Hepatocyte (in vitro differentiated cells): ENCODE measurements around the gene ARSK. TPM values are rescaled to one million over a fixed set of nuclear protein-coding genes. Genes with fewer than 3 reads are reported as not detected.

Source experiments
- DNase-seq: peaks from one replicate; pipeline ENCODE4 v3.0.0-alpha.2; 2016; ENCODE audit warnings: low spot score
- H2AFZ ChIP-seq: fragments of 200-600 bp; sonication (generic); 2 replicates; pipeline ENCODE4 v1.6.0; 2016; ENCODE audit warnings: antibody characterized with exemption, mild to moderate bottlenecking
- H3K27ac ChIP-seq: fragments of 200-600 bp; sonication (generic); 2 replicates; pipeline ENCODE4 v1.5.1; 2016; ENCODE audit warnings: mild to moderate bottlenecking
- H3K27me3 ChIP-seq: fragments of 200-600 bp; sonication (generic); 2 replicates; pipeline ENCODE4 v1.6.1; 2016
- H3K36me3 ChIP-seq: fragments of 200-600 bp; sonication (generic); replicated peaks from 2 replicates; pipeline ENCODE4 v1.5.1; 2016; ENCODE audit warnings: low read depth; ENCODE audit not compliant: insufficient read depth
- H3K4me1 ChIP-seq: fragments of 200-600 bp; sonication (generic); 2 replicates; pipeline ENCODE4 v1.5.1; 2016; ENCODE audit warnings: mild to moderate bottlenecking, moderate library complexity; ENCODE audit not compliant: insufficient read depth
- H3K4me2 ChIP-seq: fragments of 200-600 bp; sonication (generic); 2 replicates; pipeline ENCODE4 v1.6.0; 2016
- H3K4me3 ChIP-seq: fragments of 200-600 bp; sonication (generic); 2 replicates; pipeline ENCODE4 v1.5.1; 2016; ENCODE audit warnings: mild to moderate bottlenecking
- H3K79me2 ChIP-seq: fragments of 200-600 bp; sonication (generic); 2 replicates; pipeline ENCODE4 v1.6.0; 2017; ENCODE audit warnings: mild to moderate bottlenecking
- H3K9me2 ChIP-seq: fragments of 200-600 bp; sonication (generic); replicated peaks from 2 replicates; pipeline ENCODE4 v1.6.0; 2017; ENCODE audit warnings: mild to moderate bottlenecking; ENCODE audit not compliant: insufficient read depth
- H3K9me3 ChIP-seq: fragments of 200-600 bp; sonication (generic); 2 replicates; pipeline ENCODE4 v1.5.1; 2016; ENCODE audit warnings: low read depth, mild to moderate bottlenecking
- H4K20me1 ChIP-seq: fragments of 200-600 bp; sonication (generic); 2 replicates; pipeline ENCODE4 v1.6.0; 2016; ENCODE audit warnings: mild to moderate bottlenecking; ENCODE audit not compliant: insufficient read depth, poor library complexity, severe bottlenecking
- EZH2 ChIP-seq: fragments of 200-600 bp; sonication (generic); IDR thresholded peaks from 2 replicates; pipeline ENCODE4 v1.6.1; 2016; ENCODE audit warnings: antibody characterized with exemption, mild to moderate bottlenecking, borderline replicate concordance
- EZH2phosphoT487 ChIP-seq: fragments of 200-600 bp; sonication (generic); IDR thresholded peaks from one replicate; pipeline ENCODE4 v1.6.1; 2018; ENCODE audit warnings: antibody characterized with exemption, mild to moderate bottlenecking, low read depth, moderate library complexity; ENCODE audit not compliant: unreplicated experiment, severe bottlenecking
- WGBS: methylation state at CpG from one replicate; pipeline ENCODE4 v1.1.6; 2016; ENCODE audit warnings: low lambda C conversion rate; ENCODE audit errors: missing lambda C conversion rate; 5-methylcytosine and 5-hydroxymethylcytosine counted together
- polyA plus RNA-seq: library from polyadenylated mRNA; unstranded; fragments of >200 nt; fragmentation: Nextera tagmentation; extraction: Ambion mirVana; gene quantifications from 2 replicates; pipeline ENCODE4 v1.2.1, GENCODE V29; 2016
- total RNA-seq: library from RNA; depleted of rRNA; stranded (reverse); fragments of >200 nt; gene quantifications from 2 replicates; pipeline ENCODE4 v1.2.3, GENCODE V29; 2014
- TF ChIP-seq, protein P1 (sequence below): fragments of 200-600 bp; sonication (generic); IDR thresholded peaks from 2 replicates; pipeline ENCODE4 v1.5.1; 2016; ENCODE audit warnings: antibody characterized with exemption, mild to moderate bottlenecking; ENCODE audit not compliant: poor library complexity

The ARSK gene, protein sequence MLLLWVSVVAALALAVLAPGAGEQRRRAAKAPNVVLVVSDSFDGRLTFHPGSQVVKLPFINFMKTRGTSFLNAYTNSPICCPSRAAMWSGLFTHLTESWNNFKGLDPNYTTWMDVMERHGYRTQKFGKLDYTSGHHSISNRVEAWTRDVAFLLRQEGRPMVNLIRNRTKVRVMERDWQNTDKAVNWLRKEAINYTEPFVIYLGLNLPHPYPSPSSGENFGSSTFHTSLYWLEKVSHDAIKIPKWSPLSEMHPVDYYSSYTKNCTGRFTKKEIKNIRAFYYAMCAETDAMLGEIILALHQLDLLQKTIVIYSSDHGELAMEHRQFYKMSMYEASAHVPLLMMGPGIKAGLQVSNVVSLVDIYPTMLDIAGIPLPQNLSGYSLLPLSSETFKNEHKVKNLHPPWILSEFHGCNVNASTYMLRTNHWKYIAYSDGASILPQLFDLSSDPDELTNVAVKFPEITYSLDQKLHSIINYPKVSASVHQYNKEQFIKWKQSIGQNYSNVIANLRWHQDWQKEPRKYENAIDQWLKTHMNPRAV
- total RNA-seq (15.0 and 15.1 TPM in 2 replicates), polyA plus RNA-seq (12.8 and 13.3 TPM in 2 replicates)

DNA sequence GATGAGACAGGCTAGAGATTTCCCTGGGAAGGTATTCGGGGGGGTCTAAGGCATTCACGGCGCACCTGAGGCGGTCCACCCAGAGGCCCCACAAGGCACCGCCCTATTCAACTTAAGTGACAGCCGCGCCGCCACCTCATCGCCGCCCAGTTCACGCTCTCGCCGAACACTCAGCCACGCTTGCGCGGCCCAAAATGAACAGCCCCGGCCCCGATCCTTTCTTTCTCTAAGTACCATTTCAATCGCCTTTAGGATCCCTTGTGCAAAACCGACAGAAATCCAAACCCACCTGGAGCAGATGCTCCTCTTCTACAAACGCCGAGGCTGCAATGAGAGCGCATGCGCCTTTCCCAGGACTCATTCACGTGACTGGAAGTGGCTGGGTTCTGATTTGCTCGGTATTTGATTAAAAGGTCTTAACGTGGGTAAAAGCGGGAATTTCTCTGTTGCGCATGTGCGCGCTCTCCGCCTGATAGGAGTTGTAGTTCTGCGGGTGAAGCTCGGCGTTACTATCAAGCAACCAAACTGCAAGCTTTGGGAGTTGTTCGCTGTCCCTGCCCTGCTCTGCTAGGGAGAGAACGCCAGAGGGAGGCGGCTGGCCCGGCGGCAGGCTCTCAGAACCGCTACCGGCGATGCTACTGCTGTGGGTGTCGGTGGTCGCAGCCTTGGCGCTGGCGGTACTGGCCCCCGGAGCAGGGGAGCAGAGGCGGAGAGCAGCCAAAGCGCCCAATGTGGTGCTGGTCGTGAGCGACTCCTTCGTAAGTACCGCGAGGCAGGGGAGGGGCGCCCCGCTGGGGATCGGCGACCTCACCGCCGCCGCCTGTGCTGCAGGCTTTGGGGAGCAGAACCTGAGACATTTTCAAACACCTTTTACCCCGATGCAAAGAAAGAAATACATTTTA lies at the start of gene ARSK, which contains the start of gene SKIC3:
Gene ARSK, plus strand, starts transcription at position 455 of the 902 bp plus-strand sequence. Its CDS starts 178 bp downstream, at position 633.
Gene SKIC3, minus strand, starts transcription at position 331 of the 902 bp plus-strand sequence. CDS start 7,827 bp downstream, outside the sequence.
- no peaks in the 10 kb centered on the region for H3K9me2 ChIP-seq
- peak within 1 kb of the TSS; percentile 89 for H3K4me2 ChIP-seq
- H3K27me3 ChIP-seq = no peaks in the 10 kb centered on the region
- WGBS = under 1% methylated on average over 63 of the region's 63 CpGs
- H3K4me3 ChIP-seq = peak within 1 kb of the TSS; percentile 56
- no peaks in the 10 kb centered on the region for H3K9me3 ChIP-seq
- TF ChIP-seq EZH2 (no peak), EZH2phosphoT487 (no peak)
- TF ChIP-seq, protein P1, sequence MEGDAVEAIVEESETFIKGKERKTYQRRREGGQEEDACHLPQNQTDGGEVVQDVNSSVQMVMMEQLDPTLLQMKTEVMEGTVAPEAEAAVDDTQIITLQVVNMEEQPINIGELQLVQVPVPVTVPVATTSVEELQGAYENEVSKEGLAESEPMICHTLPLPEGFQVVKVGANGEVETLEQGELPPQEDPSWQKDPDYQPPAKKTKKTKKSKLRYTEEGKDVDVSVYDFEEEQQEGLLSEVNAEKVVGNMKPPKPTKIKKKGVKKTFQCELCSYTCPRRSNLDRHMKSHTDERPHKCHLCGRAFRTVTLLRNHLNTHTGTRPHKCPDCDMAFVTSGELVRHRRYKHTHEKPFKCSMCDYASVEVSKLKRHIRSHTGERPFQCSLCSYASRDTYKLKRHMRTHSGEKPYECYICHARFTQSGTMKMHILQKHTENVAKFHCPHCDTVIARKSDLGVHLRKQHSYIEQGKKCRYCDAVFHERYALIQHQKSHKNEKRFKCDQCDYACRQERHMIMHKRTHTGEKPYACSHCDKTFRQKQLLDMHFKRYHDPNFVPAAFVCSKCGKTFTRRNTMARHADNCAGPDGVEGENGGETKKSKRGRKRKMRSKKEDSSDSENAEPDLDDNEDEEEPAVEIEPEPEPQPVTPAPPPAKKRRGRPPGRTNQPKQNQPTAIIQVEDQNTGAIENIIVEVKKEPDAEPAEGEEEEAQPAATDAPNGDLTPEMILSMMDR = peak; percentile 43
- peaks cover 69% of the 10 kb centered on the region for H3K79me2 ChIP-seq
- H3K4me1 ChIP-seq = peaks cover 7% of the 10 kb centered on the region
- H4K20me1 ChIP-seq = no peaks in the 10 kb centered on the region
- H3K36me3 ChIP-seq = no peaks in the 10 kb centered on the region
- peak within 1 kb of the TSS; percentile 86 for H2AFZ ChIP-seq
- peak; percentile 98 for DNase-seq
- H3K27ac ChIP-seq = peak within 1 kb of the TSS; percentile 78

DNA sequence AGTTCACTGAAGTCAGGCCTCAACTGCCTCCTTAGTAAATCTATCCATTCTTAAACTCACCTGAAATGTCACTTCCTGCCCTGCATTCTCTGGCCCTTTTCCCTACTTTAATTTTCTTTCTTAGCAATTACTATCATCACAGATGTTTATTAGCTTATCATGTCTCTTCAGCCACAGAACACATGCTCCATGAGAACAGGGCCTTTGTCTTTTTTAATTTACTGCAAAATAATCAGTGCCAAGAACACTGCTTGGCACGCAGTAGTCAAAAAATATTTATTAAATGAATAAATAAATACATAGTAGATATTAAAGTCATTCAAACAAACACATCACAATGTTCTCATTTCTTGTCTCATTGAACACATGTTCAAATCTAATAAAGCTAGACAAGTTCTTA lies 46.4 kb upstream of the ARSK start:
- no peaks in the 10 kb centered on the region for H3K9me3 ChIP-seq
- H3K79me2 ChIP-seq = no peaks in the 10 kb centered on the region
- H3K4me2 ChIP-seq = no peak overlapping the region
- no peaks in the 10 kb centered on the region for H3K27me3 ChIP-seq
- no peaks in the 10 kb centered on the region for H3K9me2 ChIP-seq
- no peak overlapping the region for H2AFZ ChIP-seq
- H3K4me3 ChIP-seq = no peak overlapping the region
- no peak overlapping the region for H3K27ac ChIP-seq
- 93% methylated on average over 1 of the region's 1 CpG for WGBS
- no peak for DNase-seq
- H3K36me3 ChIP-seq = no peaks in the 10 kb centered on the region
- TF ChIP-seq, protein P1 = no peak
- no peak for TF ChIP-seq EZH2phosphoT487
- no peak for TF ChIP-seq EZH2
- no peaks in the 10 kb centered on the region for H4K20me1 ChIP-seq
- no peaks in the 10 kb centered on the region for H3K4me1 ChIP-seq

DNA sequence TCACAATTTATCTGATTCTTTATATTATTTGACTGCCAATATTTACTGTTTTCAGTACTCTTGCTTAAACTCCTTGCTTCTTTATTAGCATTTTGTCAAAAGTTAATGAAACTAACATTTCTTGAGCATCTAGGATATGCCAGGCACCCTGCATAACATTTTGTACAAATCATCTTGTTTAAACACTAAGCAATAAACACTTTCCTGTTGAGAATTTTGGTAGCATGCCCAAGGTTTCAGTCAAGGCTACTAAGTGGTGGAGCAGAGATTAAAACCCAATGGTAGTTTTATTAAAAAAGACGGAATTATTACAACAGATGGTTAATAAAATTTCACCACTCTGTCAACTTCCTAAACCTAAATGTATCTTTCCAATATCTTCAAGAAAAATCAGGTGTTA lies 43.3 kb upstream of the ARSK start:
- no peak for TF ChIP-seq EZH2
- TF ChIP-seq EZH2phosphoT487 = no peak
- TF ChIP-seq, protein P1 = no peak
- Histone ChIP-seq H3K79me2 (no peaks in the 10 kb centered on the region), H3K4me1 (no peaks in the 10 kb centered on the region), H3K27ac (no peak overlapping the region), H3K27me3 (no peaks in the 10 kb centered on the region), H3K9me3 (no peaks in the 10 kb centered on the region), H3K4me3 (no peak overlapping the region), H4K20me1 (no peaks in the 10 kb centered on the region), H2AFZ (no peak overlapping the region), H3K4me2 (no peak overlapping the region), H3K36me3 (no peaks in the 10 kb centered on the region), H3K9me2 (no peaks in the 10 kb centered on the region)
- DNase-seq = no peak
- 100% methylated on average over 1 of the region's 1 CpG for WGBS
